GM19452 (cell line): ENCODE results near the gene SLC26A6.

Experiments used
- ATAC-seq: cut with Tn5 transposase; IDR thresholded peaks from one replicate; pipeline ENCODE4 v1.9.1; 2021; ENCODE audit not compliant: unreplicated experiment

Gene SLC26A6, protein sequence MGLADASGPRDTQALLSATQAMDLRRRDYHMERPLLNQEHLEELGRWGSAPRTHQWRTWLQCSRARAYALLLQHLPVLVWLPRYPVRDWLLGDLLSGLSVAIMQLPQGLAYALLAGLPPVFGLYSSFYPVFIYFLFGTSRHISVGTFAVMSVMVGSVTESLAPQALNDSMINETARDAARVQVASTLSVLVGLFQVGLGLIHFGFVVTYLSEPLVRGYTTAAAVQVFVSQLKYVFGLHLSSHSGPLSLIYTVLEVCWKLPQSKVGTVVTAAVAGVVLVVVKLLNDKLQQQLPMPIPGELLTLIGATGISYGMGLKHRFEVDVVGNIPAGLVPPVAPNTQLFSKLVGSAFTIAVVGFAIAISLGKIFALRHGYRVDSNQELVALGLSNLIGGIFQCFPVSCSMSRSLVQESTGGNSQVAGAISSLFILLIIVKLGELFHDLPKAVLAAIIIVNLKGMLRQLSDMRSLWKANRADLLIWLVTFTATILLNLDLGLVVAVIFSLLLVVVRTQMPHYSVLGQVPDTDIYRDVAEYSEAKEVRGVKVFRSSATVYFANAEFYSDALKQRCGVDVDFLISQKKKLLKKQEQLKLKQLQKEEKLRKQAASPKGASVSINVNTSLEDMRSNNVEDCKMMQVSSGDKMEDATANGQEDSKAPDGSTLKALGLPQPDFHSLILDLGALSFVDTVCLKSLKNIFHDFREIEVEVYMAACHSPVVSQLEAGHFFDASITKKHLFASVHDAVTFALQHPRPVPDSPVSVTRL

DNA sequence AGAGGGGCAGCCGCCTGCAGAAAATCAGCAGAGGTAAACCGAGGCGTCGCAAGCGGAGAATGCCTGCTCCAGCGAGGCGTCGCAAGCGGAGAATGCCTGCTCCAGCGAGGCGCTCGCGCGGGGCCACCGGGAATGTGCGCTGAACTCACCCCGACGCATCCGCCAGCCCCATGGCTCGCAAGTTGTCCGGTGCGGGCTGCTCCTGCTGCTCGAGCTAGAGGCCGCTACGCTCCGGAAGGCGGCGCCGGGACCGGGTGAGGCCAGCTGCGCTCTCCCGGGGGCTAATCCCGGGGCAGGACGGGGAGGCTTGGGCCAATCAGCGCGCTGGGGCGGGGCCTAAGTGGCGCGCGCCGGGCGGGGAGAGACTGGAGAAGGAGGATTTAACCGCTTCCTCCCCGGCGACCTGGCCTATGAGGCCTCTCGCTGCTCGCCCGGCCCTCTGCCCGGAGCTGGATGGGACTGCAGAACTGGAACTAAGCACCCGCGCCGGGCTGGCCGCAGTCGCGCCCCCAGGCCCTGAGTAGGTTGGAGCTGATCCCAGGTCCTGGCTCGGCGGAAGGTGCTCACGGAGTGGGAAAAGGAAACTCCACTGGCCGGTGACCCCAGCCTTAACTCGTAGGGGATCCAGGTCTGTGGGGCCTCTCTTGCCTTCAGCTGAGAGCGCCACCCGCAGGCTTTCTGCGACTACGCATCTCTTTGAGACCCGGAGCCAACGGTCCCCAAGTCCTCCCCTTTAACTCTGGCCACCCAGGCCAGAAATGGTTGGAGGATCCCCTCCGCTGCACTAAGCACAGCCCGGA lies at the start of gene SLC26A6:
SLC26A6 (minus strand) TSS at position 240 of the 800 bp plus-strand sequence; CDS start at position 172, 68 bp downstream.
- ATAC-seq = peak; percentile 85

DNA sequence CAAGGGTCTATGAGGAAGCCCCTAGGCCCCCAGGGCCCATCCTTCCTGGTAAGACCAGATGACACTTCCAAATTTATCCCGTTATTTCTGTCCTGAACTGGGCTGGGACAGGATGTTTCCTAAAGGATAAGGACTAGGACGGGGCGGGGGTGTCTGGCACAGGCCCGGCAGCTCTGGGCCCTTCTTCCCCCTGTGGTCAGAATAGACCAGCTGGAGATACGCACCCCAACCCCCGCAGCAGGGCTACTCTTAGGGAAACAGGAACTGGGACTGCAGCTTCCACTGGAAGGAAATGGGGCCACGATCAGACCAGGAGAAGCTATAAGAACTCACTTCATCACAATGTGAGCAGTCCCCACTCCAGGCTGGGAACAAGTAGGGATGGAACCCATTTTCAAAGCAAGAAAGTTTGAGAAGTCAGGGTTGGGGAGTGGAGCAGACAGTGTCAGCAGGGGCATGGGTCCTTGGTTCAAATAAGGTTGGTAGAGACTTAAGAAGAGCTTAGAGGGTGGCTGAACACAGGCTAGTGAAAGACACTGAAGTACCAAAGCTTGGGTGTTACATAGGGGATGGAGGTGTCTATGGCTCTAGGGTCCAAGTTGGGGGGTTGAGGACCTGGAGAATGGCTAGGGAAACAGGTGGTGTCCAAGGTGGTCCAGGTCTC lies 49.4 kb upstream of the SLC26A6 start:
- ATAC-seq = no peak

DNA sequence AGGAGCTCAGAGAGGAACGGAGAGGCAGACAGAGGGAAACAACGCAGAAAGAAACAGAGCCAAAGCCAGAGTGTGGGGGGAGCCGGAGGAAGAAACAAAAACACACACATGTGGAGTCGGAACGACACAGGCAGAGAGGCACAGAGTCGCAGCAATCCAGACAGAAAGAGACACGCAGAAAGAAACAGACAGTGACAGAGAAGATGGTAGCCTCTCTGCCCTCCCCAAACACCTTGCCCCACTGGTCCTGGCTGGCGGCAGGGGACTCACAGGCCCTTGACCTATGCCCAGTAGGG lies 48.7 kb upstream of the SLC26A6 start:
- no peak for ATAC-seq

DNA sequence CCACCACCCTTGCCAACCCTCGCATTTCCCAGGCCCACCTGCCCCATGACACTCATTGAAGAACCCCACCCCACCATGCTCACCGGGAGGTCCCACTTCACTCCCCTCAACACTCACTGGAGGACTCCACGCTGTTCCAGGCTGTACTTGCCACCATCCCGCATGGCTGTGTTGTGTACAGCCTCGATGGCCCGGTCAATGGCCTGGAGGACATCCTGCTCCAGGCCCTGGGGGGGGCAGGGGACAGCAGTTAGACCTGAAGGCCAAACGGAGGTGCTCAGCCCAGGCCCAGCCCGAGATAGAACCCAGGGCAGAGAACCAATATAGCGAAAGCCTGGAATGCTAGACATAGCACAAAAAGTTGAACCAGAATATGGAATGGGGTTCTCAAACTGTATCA lies 47.5 kb upstream of the SLC26A6 start:
- ATAC-seq = no peak

DNA sequence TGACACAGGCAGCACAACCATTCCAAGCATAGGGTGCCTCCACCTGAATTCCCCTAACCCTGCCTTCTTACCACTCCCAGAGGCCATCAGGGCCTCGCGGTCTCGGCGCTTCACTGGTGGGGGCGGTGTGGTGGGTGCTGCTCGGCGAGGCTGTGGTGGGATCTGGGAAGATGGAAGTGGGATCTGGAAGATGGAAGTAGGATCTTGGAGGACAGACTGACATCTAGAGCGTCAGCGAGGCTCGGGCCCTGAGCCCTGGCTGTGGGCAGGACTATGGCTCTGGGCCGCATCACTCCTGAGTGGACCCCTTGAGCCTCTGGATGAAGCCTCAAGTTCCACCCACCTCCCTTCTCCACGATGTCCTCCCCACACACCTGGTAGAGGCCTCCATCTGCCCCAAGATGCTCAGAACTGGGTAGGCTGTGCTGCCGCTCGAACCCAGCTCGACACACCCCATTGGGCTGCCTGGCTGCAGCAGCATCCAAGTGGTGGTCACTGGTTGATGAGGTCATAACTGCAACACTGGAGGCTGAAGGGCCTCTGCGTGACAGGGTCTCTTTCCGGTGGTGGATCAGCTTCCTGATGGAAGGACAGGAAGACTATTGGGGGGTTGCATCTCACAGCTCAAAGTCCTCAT lies 46.8 kb upstream of the SLC26A6 start:
- ATAC-seq = no peak

DNA sequence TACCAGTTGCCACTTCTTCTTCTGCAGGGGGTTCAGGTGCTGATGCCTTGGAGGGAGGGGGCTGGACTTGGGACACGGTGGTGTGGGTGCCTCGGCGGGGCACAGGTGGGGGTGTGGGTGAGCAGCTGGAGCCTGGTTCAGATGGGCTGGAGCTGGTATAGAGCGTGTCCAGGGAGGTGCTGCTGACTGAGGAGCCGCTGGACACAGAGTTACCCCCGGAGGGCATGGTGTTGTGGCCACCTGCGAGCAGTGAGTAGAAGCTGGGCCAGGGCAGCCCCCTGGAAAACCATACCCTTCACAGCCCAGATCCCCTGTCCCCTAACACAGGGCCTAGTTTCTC lies 46.2 kb upstream of the SLC26A6 start:
- no peak for ATAC-seq

DNA sequence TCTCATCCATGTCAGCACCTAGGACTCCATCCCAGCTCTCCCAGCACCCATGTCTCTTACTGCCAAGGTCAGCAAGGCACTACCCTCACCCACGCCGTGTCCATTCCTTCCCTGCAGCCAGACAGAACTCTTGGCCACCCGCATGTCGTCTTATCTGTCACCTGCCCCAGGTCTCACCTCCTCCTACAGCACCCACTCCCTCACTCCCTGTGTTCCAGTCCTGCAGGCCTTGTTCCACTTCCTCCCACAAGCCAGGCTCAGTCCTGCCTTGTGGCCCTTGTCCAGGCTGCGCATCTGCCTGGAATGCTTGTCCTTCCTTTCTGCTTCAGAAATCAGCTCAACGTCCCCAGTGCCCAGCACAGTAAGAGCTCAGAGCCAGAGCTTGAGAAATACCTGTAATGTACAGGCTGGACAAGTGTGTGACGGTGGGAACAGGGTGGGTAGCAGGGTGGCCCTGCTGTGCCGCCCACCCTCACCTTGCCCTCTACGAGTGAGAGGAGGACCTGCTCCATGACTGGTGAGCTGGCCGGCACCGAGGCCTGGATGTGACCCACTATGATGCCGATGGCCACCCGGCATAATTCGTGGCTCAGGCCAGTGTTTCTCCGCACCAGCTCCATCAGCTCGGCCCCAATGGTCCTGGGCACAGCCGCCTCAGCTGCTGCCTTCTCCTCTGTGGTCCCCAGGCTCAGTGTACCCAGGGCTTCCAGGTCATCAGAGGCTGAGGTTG lies 45.7 kb upstream of the SLC26A6 start:
- ATAC-seq = no peak

DNA sequence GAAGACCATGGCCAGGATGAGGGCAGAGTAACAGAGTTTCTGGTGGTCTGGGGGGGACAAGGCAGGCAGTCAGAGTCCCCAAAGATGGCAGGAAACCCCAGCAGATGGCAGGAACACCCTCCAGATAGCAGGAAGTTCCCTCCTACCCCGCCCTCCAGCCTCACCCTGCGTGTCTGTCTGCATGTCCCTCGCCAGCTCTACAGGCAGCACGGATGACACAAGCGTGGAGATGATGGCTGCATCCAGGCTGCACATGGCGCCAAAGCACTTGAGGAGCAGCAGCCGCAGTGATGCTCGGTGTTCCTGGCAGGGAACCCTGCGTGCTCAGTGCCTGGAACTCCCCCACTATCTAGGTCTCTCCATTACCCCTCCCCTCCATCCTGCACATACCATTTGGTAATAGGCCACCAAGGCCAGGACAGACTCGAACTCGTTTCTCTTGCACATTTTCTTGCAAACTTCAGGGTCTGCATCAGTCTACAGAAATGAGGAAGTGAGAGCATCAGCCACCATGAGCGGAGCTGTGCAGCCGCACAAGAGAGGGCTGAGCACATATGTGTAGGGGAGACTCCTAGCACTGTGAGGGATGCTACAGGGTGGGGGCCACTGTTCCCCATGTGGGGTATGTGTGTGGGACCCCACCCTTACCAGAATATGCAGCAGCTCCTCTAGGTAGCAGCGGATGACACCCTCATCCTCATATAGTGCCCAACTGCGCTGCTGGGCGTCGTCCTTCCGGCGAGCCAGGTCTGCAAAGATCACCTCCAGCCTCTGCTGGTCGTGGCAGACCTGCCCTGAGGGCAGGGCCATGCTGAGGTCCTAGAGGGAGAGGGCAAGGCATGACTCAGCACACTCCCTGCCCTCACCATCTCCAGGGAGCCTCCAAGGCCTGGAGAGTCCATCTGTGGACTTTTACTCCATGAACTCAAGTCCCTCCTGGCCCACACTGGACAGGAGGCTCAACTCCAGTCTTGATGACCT lies 44.4 kb upstream of the SLC26A6 start:
- no peak for ATAC-seq

DNA sequence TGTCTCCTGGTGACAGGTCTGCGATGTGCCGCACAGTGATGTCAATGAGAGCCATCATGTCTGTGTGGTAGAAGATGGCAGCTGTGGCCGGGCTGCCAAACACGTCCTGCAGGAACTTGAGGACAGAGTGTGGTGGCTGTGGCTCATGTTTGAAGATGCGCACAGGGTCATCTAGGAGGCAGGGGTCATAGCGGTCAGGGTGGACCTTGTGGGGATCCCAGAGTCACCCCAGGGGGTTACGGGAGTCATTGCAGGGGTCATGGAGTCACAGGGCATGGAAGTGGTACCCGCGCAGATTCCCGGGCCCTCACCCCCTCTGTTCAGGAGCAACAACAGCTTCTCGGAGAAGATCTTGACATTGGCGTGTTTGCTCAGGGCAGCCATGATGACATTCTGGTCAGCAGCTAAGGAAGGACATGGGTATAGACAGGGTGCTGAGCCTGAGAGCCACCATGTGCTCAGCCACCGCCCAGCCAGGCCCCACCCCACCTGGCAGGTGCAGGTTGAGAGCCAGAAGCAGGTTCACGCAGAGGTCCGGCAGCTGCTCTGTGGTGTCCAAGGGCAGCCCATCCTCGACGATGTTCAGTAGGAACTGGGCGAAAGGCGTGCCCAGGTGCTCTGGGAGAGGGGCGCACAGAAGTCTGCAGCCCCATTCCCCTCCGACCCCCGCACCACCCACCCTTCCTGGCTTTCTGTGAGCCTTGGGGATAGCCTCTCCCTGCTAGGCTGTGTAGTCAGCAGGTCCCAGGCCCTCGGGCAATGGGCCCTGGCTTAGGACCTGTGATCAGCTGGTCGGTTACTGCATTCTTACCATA lies 43.5 kb upstream of the SLC26A6 start:
- ATAC-seq = no peak

DNA sequence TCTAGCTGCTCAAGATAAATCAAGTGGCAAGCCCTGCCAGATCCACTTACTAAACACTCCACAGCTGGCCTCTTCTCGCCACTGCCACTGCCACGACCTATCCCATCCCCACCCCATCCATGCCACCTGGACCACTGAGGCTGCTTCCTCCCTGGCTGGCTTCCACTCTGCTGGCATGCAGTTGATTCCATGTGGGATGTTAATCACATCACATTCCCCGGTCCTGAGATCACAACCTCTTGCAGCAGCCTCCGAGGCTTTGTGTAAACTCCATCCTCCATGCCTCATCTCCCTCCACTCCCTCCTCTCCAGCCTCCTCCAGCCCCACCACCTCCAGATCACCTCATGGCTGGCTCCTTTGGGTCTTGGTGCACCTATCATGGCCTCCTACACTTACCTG lies 42.8 kb upstream of the SLC26A6 start:
- no peak for ATAC-seq

DNA sequence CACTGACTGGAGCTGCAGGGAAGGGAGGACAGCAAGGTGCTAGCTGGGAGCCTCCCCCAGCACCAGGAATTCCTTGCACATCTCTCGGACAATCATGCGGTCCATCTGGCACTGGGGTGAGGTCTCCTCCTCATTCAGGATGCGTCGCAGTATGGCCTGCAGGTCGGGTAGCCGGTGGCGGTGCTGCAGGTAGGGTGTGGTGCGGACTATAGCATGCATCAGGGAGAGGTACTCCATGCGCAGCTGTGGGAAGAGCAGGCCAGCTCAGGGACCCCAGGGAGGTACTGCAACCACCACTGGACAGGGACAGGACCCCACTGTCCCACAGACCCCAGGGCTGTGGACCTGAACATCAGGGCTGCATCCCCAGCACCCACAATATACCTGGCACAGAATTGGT lies 39.2 kb upstream of the SLC26A6 start:
- ATAC-seq = no peak

DNA sequence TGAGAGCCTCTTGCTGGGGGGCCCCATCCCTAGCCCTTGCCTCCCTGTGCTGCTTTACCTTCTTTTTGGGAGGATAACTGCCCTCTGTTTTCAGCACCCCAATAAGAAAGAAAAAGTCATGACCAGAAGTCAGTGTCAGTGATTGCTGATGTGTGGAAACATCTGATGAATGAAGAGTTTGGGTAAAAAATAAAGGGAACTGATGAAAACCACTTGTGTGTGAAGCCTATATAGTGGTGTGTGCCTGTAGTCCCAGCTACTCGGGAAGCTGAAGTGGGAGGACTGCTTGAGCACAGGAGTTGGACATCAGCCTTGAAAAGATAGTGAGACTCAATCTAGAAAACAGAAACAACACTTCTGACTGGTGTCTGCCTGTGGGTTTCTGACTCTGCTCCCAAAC lies 37.3 kb upstream of the SLC26A6 start:
- ATAC-seq = no peak

DNA sequence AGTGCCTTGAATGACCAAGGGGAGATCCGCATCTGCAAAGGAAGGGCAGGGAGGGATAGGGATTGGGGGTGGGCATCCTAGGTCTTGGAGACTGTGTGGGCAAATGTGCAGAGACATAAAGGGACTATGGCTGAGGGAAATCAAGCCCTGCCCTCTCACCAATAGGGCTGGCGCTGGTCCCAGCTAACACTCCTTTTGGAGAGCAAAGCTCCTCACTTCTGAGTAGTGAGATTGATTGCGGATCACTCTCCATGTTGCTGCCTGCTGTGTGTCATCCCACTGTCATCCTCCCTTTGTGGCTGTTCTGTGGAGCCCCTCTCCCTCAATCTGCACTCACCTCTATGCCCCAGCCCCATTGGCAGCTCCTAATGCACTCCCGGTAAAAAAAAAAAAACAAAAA lies 29.7 kb upstream of the SLC26A6 start:
- ATAC-seq = no peak

DNA sequence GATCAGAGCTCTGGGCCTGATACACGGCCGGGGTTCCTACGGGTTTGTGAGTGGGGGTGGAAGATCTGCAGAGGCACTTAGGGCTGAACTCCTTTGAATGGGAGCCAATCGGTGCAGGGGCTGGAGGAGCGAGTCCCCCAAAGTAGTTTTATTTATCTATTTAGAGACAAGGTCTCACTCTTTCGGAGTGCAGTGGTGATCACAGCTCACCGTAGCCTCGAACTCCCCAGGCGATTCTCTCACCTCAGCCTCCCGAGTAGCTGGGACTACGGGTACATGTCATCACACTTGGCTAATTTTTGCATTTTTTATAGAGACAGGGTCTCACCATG lies 29.0 kb upstream of the SLC26A6 start:
- no peak for ATAC-seq

DNA sequence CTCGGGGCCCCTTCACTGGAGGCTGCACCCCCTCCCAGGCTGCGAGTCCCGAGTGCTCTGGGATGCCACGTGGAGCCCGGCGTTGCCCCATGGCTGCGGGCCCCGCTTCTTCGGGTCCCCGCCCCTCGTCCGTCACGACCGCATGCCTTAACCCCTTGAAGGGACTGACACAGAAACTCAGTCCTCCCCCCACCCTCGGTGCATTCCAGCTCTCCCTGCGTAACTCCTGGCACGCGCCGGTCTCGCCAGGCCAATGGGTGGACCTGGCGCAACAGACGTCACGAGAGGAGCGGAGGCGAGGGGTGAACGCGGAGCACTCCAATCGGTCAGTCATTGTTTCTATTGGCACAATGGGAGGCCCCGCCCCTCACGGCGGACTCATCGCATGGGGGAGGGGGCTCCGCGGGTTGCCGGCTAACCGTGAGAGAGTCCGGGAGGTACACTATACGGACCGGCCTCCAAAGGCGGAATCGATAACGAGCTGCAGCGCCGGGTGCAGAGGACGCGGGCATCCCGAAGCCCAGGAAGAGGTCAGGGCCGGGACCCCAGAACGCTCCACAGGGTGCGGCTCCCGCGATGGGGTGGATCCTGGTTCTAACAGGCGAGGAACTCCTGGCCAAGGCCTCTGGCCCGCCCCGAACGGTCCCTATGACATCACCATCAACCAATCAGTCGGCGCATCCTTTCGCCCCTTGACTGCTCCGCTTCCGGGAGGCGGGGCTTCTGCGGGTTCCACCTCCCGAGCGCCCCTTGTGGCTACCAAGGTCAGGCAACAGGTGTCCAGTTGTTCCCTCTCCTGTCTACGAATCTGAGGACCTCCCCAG lies 28.4 kb upstream of the SLC26A6 start:
- peak; percentile 78 for ATAC-seq

DNA sequence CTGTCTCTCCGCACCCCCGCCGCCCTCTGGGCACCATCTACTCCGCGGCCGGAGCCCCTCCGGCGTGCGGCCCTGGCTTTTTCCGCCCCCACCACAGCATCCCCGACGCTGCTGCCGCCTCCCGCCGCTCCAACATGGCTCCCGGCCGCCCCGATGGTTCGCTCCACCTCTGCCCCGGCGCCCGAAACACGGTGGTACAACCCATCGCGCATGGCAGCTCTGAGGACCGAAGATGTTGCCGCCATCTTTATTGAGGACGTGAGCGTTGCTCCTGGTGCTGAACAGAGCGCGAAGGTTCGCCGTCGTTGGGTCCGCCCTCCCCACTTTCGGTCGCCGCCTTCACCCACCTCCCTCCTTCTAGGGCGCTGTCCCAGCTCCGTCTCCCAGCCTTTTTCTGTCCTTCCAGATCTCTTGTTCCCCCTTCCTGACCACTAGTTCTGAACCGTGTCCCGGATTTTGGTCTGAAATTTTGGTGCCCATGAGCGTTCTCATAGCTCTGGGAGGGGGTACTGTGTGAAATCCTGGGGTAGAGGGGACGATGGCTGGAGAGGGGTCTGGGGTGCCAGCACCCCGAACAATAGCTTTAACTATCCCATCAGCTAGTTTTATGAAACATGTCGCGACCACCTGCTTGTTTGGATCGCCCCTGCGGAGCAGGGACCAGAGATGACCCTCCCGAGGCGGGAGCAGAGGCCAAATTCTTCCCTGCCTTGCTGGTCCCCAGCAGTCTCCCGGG lies 27.7 kb upstream of the SLC26A6 start, which contains the start of gene CELSR3:
CELSR3 (minus strand) TSS at position 134 of the 736 bp plus-strand sequence. CDS start 252 bp downstream, outside the sequence.
- no peak for ATAC-seq
